Stimulated activated CD8-positive, alpha-beta memory T cell treated with anti-CD3 and anti-CD28 coated beads, Interleukin-12 subunit alpha, Interleukin-12 subunit beta, amount 100 ng/mL, for 1 hour (primary cell): ENCODE results near the gene HSD11B2.

Experiments used
- DNase-seq: peaks from one replicate; pipeline ENCODE4 v3.0.0-alpha.2; 2020; ENCODE audit warnings: low read depth

The HSD11B2 gene

GRCh38 chr16:67396159-67397035 lies 34.5 kb upstream of the HSD11B2 start:
- no peak for DNase-seq

DNA sequence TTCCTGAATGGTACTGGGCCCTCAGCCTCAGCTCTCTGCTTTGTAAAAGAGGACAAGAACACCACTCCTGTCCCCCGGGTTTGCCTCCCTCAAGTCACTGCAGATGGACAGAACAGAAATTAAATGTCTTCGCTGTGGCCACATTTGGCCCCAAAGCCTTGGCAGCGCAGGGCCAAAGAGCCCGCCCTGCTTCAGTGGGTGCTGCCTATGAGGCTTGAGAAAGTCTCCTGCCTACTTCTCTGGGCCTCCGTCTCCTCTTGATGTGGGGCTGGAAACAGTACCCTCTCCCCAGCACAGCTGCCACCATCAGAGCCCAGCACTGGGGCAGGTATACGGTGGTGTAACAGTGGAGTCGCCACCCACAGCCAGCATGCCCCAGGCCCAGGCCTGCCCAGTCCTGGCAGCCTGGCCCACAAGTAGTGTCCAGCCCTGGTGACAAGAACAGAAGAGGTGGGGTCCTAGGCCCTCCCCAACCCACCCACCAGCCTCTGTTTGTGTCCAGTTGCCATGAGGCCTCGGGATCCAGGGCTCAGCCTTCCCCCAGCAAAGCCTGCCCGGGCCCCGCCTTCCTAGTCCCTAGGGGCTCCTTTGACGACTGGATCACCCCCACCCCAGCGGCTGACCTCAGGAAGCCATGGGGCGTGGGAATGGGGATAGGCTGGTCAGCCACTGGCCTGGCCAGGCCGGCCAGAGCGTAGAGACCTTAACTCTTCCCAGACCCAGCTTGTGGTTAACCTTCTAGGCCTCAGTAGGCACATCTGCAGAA lies 33.7 kb upstream of the HSD11B2 start:
- DNase-seq, result no peak

DNA sequence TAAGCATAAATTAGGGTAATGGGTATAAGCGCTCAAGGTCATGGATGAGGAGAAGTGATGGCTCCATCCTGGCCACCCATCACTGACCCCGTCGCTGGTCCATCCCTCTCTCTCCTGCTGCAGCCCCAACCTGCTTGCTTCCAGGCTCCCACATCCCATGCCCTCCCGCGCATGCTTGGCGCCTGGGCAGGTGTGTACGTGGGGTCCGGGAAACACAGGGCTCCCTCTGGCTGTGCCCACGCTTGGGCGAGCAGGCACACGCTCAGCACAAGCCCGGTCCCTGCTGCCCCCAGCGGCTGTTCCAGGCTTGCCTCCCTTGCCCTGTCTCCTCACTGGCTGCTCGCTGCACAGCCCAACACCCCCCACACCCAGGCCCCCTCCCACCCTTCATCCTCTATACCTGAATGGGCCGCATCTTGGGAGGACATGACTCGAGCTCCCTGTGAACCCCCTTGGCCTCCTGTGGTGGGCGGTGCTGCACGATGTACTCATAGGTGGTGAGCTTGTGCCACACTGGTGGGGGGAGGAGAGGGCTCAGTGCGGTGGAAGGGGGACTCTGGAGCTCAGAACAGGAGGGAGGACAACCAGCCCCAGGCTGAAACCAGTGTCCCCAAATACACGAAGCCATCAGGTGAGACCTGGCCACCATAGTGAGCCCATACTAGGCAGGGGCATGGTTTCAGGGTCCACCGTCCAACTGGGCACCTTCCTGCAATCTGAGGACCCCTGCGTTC lies 32.9 kb upstream of the HSD11B2 start:
- no peak for DNase-seq

DNA sequence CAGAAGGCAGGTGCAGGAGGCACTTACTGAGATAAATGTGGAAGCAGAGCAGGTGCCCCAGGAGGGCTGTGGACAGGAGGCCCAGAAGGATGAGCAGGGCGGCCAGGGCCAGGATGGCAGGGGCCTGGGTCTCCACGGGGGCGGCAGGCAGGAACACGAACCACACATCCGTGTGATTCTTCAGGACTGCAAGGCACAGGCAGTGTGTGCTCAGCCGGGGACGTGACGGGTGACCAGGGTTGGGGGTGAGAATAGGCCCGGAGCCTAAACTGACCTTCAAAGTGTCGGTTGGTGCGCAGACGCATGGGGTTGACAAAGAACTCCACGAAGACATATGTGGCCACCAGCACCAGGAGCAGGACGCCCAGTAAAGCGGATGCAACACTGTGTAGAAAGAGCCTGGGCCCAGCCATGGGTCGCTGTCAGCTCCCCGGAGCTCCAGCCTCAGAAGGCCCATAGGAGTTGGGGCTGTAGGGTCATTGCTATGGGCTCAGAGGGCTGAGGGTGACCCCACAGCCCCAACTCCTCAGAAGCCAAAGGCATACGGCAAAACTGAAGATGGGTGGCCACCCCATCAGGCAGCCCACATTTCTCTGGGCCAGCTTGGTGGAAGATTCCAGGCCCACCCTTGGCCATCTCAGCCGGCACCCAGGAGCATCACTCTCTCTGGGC lies 32.2 kb upstream of the HSD11B2 start:
- DNase-seq, result no peak

- no peak for DNase-seq
Measured at GRCh38 chr16:67399218-67399733, 31.6 kb upstream of the HSD11B2 start.

- DNase-seq, result no peak
Measured at GRCh38 chr16:67399749-67400704, 30.9 kb upstream of the HSD11B2 start.

- no peak for DNase-seq
Measured at GRCh38 chr16:67400901-67401300, 30.0 kb upstream of the HSD11B2 start.

GRCh38 chr16:67403976-67404555 lies 26.9 kb upstream of the HSD11B2 start:
- DNase-seq, result no peak

DNA sequence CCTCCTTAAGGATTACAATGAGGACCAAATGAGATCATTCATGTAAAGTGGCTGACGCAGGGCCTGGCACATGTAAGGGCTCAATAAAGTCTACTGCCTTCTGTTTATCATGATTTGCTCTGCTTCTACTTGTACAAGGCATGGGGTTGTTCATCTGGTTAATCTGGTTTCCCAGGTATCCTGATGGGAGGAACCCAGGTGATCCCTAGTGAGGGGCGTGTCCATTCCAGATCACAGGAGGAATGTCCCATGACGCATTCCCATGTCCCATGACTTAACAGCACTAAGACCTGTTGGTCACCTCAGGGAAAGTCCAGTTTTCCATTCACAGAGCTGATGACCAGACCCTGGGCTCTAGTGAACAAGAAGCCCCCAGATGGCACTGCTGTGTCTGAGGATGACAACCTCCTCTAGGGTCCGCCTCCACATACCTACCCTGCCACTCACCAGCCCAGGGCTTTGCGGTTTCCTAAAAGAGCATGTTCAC lies 26.1 kb upstream of the HSD11B2 start:
- no peak for DNase-seq

- DNase-seq, result no peak
Measured at GRCh38 chr16:67405336-67405735, 25.6 kb upstream of the HSD11B2 start.

- DNase-seq, result no peak
Measured at GRCh38 chr16:67406111-67406971, 24.6 kb upstream of the HSD11B2 start.

DNA sequence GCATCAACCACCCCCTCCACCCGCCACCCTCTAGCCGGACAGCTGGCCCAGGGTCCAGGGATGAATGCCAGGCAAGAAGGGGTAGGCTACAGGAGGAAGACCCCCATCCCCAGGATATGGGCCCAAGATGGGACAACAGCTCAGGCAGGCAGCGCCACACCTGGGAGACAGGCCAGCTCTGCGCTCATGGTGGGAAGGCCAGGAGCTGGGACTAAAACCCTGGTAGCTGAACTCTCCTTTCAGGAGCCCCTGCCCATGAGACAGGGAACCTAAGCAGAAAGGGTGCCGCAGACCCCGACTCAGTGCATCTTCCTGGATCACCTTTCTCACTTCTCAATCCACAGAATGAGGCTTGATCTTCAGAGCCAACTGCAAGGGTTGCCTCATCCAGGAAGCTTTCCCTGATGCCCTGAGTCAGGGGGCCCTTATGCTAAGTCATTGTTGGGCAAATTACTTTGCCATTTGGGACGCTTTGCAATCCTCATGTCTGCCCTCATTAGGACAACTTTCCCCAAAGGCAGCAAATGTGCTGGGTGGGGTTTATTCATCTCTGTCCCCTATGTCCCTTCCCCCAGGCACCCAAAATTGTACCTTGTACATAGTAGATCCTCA lies 23.6 kb upstream of the HSD11B2 start:
- DNase-seq, result no peak

DNA sequence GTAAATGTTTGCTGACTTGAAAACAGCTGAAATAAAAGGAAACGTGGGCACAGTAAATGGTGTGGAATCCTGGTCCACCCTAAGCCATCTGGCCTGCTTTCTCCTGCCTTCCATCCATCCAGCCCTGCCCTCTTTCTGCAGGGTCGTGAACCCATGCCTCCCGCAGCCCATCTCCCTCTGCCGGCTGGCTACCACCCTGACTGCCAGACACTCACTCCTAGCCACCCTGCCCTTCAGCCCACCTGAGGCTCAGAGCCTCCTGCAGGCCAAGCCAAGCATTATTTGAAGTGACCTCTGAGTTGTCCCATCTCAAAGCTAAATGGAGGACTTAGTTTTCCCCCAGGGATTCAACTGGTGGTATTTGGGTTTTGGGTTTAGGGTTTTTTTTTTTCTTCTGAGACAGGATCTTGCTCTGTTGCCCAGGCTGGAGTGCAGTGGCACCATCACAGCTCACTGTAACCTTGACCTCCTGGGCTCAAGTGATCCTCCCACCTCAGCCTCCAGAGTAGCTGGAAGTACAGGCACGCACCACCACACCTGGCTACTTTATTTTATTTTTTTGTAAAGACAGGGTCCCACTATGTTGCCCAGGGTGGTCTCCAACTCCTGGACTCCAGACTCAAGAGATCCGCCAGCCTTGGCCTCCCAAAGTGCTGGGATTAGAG lies 23.0 kb upstream of the HSD11B2 start:
- no peak for DNase-seq

GRCh38 chr16:67409631-67410030 lies 21.3 kb upstream of the HSD11B2 start:
- no peak for DNase-seq

DNA sequence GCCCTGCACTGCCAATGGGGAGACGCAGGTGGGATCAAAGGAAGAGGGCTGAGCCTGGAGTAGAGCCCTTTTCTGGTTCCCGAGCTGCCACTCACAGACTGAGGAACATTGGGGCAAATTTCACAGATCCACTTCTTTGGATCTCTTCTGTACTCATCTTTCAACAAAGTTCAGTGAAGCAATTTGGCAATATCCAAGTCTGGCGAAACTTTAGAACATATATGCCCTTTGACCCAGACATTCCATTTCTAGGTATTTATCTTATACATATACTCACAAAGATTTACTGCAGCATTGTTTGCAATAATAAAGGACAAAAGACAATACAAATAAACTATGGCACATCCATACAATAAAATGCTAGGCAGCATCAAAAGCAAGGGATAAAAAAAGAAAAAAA lies 19.6 kb upstream of the HSD11B2 start:
- DNase-seq, result no peak

DNA sequence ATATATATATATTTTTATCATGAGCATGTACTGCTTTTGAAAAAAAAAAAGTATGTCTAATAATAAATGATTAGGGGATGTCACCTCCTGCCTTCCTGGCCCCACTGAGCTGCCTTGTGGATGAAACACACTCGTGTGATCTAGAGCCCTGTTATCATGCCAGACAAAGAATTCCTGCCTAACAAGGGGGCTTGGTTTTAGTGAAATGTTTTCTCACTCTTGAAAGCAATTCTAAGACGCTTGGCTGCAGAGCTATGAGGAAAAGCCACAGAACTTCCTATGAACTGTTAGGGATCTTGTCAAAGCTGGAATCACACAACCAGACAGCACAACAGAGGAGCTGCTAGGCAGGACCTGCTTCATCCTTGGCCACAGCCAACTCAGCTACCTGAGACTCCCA lies 18.6 kb upstream of the HSD11B2 start:
- no peak for DNase-seq

DNA sequence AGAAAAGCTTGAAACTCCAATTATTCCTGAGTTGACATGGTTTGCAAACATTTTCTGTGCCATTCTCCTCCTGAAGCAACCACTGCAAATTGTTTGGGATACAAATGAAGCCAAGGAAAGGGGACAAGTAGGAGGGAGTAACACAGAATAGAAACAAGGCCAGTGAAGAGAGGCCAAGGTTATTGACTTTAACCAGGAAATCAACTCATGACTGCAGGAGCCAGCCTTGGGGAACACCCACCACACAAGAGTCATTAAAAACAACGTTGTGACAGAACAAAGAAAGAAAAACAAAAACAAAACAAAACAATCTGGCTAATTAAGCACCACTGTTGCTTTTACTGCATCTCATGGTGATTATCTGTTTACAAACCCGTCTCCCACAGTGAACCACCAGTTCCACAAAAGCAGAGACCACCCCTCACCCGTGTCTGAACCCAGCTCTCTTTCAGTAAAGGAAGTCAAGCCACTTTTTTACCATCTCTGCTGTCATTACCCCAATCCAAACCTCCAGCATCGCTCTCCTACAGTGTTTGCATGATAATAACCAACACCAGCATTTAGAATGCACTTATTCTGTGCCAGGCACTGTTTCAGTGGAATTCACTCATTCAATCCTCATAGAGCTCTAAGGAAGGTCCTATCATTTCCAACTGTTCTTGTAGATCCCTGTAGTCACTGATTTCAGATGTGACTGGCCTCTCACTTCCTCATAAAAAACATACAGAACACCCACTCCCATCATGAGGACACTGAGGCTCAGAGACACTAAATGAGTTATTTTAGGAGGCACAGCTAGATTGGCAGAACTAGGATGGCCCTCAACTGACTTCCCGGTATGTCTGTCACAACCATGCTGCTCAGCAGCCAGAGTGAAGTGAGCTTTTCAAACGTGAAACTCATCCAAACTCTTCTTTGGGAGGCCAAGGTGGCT lies 16.7 kb upstream of the HSD11B2 start:
- no peak for DNase-seq
